GM12878 (cell line): ENCODE measurements around the gene NRN1L. TPM values are rescaled to one million over a fixed set of nuclear protein-coding genes. Genes with fewer than 3 reads are reported as not detected.

ENCODE experiments used
- CBX3 ChIP-seq: fragments of 200-600 bp; sonication (generic); IDR thresholded peaks from 2 replicates; pipeline ENCODE4 v1.6.1; 2016; ENCODE audit warnings: low read depth, borderline replicate concordance
- CHD4 ChIP-seq: fragments of 200-600 bp; sonication (generic); IDR thresholded peaks from 2 replicates; pipeline ENCODE4 v1.6.1; 2016; ENCODE audit warnings: mild to moderate bottlenecking
- E2F8 ChIP-seq: fragments of 450-650 bp; IDR thresholded peaks from 2 replicates; pipeline ENCODE4 v1.6.1; 2018; ENCODE audit warnings: mild to moderate bottlenecking, low read depth, moderate library complexity; ENCODE audit not compliant: partially characterized antibody
- FOS ChIP-seq: IDR thresholded peaks from 3 replicates; pipeline ENCODE4 v1.6.1; 2011; ENCODE audit warnings: borderline replicate concordance; ENCODE audit not compliant: insufficient read length; ENCODE audit errors: extremely low read depth
- GABPA ChIP-seq: IDR thresholded peaks from 2 replicates; pipeline ENCODE4 v1.6.1; 2014; ENCODE audit warnings: antibody characterized with exemption, low read depth, mild to moderate bottlenecking, inconsistent platforms
- HDGF ChIP-seq: fragments of 450-650 bp; IDR thresholded peaks from 2 replicates; pipeline ENCODE4 v1.6.1; 2016; ENCODE audit warnings: antibody characterized with exemption
- IKZF2 ChIP-seq, 2 experiments: fragments of 450-650 bp; IDR thresholded peaks; 2 replicates each; pipeline ENCODE4 v1.6.1; 2017; ENCODE audit warnings: mild to moderate bottlenecking in 2 of 2, moderate library complexity in 2 of 2
- JUNB ChIP-seq: IDR thresholded peaks from 2 replicates; pipeline ENCODE4 v1.6.1; 2016; ENCODE audit warnings: antibody characterized with exemption, mild to moderate bottlenecking
- MTA2 ChIP-seq: fragments of 450-650 bp; IDR thresholded peaks from 2 replicates; pipeline ENCODE4 v1.6.1; 2016; ENCODE audit warnings: low read depth, mild to moderate bottlenecking, moderate library complexity
- MTA3 ChIP-seq: IDR thresholded peaks from 2 replicates; pipeline ENCODE4 v1.6.1; 2012; ENCODE audit warnings: low read length, inconsistent platforms, borderline replicate concordance
- PAX8 ChIP-seq: fragments of 450-650 bp; IDR thresholded peaks from 2 replicates; pipeline ENCODE4 v1.6.1; 2017; ENCODE audit warnings: mild to moderate bottlenecking, moderate library complexity
- POLR2AphosphoS2 ChIP-seq: IDR thresholded peaks from 2 replicates; pipeline ENCODE4 v1.6.1; 2011; ENCODE audit warnings: low read depth, mild to moderate bottlenecking, low read length, improper control_type of control experiment, moderate library complexity
- POLR2AphosphoS5 ChIP-seq: IDR thresholded peaks from 2 replicates; pipeline ENCODE4 v1.6.1; 2011; ENCODE audit warnings: mild to moderate bottlenecking, low read length, inconsistent platforms
- POU2F2 ChIP-seq: IDR thresholded peaks from 3 replicates; pipeline ENCODE4 v1.6.1; 2011; ENCODE audit warnings: low read depth, mild to moderate bottlenecking, low read length, borderline replicate concordance
- RELA ChIP-seq: fragments of 450-650 bp; IDR thresholded peaks from 2 replicates; pipeline ENCODE4 v1.8.0; 2014; ENCODE audit warnings: borderline replicate concordance; ENCODE audit not compliant: partially characterized antibody
- SPI1 ChIP-seq: IDR thresholded peaks from 2 replicates; pipeline ENCODE4 v1.6.1; 2011; ENCODE audit warnings: low read depth, mild to moderate bottlenecking, low read length, moderate library complexity, borderline replicate concordance; ENCODE audit not compliant: insufficient read depth
- STAT3 ChIP-seq: IDR thresholded peaks from 2 replicates; pipeline ENCODE4 v1.6.1; 2011; ENCODE audit warnings: low read depth, low read length, improper control_type of control experiment
- SUZ12 ChIP-seq: fragments of 200-600 bp; sonication (generic); IDR thresholded peaks from one replicate; pipeline ENCODE4 v1.6.1; 2018; ENCODE audit warnings: antibody characterized with exemption, mild to moderate bottlenecking; ENCODE audit not compliant: unreplicated experiment
- ZNF687 ChIP-seq: fragments of 450-650 bp; IDR thresholded peaks from 2 replicates; pipeline ENCODE4 v1.6.1; 2017; ENCODE audit warnings: mild to moderate bottlenecking, moderate library complexity
- ZZZ3 ChIP-seq: IDR thresholded peaks from 2 replicates; pipeline ENCODE4 v1.6.1; 2011; ENCODE audit warnings: low read depth; ENCODE audit not compliant: control insufficient read depth, insufficient read length
- polyA plus RNA-seq, 11 experiments: library from polyadenylated mRNA; depleted of rRNA in 4 of 11; unstranded in 6 of 11; stranded (reverse) in 5 of 11; fragments of >200 nt; fragmentation: Nextera tagmentation in 4 of 11; fragmentation: Illumina TruSeq in 1 of 11; extraction: Ambion mirVana in 4 of 11; extraction: Trizol in 1 of 11; gene quantifications; 1 replicate in 1 of 11; 2 replicates in 10 of 11; pipeline versions ENCODE4 v1.2.1 to v1.2.3, GENCODE V29; 2011 to 2016; ENCODE audit warnings: inconsistent platforms in 2 of 11, missing spikeins in 2 of 11, low read depth in 1 of 11
- total RNA-seq, 4 experiments: library from RNA; depleted of rRNA in 3 of 4; stranded (reverse); fragments of >200 nt in 3 of 4; fragmentation: Illumina TruSeq in 1 of 4; extraction: Trizol in 1 of 4; gene quantifications; 2 replicates each; pipeline versions ENCODE4 v1.2.1 to v1.2.3, GENCODE V29; 2013 to 2021
- TF ChIP-seq, protein P1 (sequence below), 3 experiments: IDR thresholded peaks in 2 of 3; conservative IDR thresholded peaks in 1 of 3; 2 replicates each; pipeline ENCODE4 v1.5.1; 2011; ENCODE audit warnings: low read depth in 3 of 3, low read length in 3 of 3, mild to moderate bottlenecking in 3 of 3, control low read depth in 2 of 3, moderate library complexity in 2 of 3, inconsistent platforms in 1 of 3, mixed read lengths in 1 of 3; ENCODE audit not compliant: control insufficient read depth in 2 of 3, insufficient read depth in 1 of 3; ENCODE audit errors: extremely low read depth in 1 of 3

Gene NRN1L
- total and polyA plus RNA-seq, 10 of the 15 experiments (the other 5 are each of a cell fraction or from before 2014, with no cell fraction given), result 0.11 to 0.99 (median 0.28) TPM; not detected in 3

DNA sequence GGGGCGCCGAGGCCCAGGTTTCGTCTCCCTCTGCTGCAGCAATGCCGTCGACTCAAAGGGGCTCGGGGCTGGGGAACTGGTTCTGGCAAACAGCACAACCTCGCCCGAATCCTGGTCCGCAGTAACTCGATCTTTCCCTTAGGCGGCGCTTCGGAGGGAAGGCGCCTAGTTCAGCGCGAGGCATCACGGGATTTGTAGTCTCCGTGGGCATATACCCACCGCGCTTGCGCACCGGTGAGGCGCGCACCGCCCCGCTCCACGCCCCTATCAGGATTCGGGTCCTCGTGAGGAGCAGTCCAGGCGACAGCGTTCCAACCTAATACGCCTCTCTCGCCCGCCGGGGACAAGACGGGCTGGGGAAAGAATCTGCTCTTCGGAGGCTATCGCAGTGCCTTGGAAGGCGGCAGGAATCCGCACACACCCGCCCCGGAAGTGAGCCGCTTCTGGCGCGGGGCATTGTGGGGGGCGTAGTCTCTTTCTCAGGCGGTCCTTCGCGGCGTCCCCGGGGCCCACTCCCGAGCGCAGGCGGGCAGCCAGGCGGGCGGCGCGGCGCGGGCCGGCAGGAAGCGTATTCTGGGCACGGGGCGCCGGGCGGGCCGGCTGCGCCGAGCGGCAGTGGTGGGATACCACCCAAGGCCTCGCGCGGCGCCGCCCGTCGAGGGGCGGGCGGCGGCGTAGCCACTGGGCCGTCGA lies 42.7 kb upstream of the NRN1L start, which contains the start of gene THAP11 (continued):
- TF ChIP-seq ZNF687 (no peak; the same call in none of the 2 replicates), JUNB (no peak), GABPA (peak; percentile 88), POU2F2 (0 out of 3 replicates have a peak, but pooled peaks have one; percentile 55), PAX8 (no peak), SPI1 (peak; percentile 45; the same call in 1 of the 2 replicates), POLR2AphosphoS2 (no peak), CBX3 (no peak), CHD4 (no peak), ZZZ3 (no peak), HDGF (peak; percentile 73), POLR2AphosphoS5 (no peak; the same call in 1 of the 2 replicates), FOS (no peak), MTA2 (no peak), IKZF2 (IDR thresholded peaks at IDR 0.05) (no peak), RELA (peak; percentile 49), STAT3 (no peak), SUZ12 (no peak), MTA3 (no peak), E2F8 (no peak)
- TF ChIP-seq, protein P1, sequence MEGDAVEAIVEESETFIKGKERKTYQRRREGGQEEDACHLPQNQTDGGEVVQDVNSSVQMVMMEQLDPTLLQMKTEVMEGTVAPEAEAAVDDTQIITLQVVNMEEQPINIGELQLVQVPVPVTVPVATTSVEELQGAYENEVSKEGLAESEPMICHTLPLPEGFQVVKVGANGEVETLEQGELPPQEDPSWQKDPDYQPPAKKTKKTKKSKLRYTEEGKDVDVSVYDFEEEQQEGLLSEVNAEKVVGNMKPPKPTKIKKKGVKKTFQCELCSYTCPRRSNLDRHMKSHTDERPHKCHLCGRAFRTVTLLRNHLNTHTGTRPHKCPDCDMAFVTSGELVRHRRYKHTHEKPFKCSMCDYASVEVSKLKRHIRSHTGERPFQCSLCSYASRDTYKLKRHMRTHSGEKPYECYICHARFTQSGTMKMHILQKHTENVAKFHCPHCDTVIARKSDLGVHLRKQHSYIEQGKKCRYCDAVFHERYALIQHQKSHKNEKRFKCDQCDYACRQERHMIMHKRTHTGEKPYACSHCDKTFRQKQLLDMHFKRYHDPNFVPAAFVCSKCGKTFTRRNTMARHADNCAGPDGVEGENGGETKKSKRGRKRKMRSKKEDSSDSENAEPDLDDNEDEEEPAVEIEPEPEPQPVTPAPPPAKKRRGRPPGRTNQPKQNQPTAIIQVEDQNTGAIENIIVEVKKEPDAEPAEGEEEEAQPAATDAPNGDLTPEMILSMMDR (IDR thresholded peaks at IDR 0.05 in 2 of 3, conservative IDR thresholded peaks at IDR 0.05 in 1 of 3; ENCODE audit: control insufficient read depth in 2 of 3, extremely low read depth in 1 of 3, insufficient read depth in 1 of 3, low read depth in 3 of 3, low read length in 3 of 3), result peak; percentile 92 to 96 (median 95)
